GM12878 (cell line): ENCODE data around the gene RAB34. TPM values are rescaled to one million over a fixed set of nuclear protein-coding genes. Genes with fewer than 3 reads are reported as not detected.

Experiments used
- ATAC-seq: fragments of 200-7000 bp; cut with Tn5 transposase; 3 replicates; pipeline ENCODE4 v1.9.1; 2020; ENCODE audit warnings: mild to moderate bottlenecking, moderate library complexity
- BruUV-seq: library from RNA; stranded (reverse); fragments of 400-500 nt; replicated peaks from 2 replicates; lab custom pipeline; 2021; lab: Mats Ljungman, UMichigan
- CTCF ChIA-PET: fragments of 300-600 bp; sonication (Branson Sonifier 250); formaldehyde crosslinking; extraction: SDS; loops from one replicate; lab custom pipeline; 2021; ENCODE audit warnings: inconsistent platforms; lab: Yijun Ruan, JAX
- POLR2A ChIA-PET: fragments of 350-600 bp; formaldehyde crosslinking; extraction: SDS; loops from one replicate; lab custom pipeline; 2021; ENCODE audit warnings: inconsistent platforms; lab: Charles Lee
- RAD21 ChIA-PET: fragments of 300-600 bp; sonication (Branson Sonifier 250); formaldehyde crosslinking; loops from one replicate; lab custom pipeline; 2023; ENCODE audit warnings: antibody characterized with exemption; ENCODE audit not compliant: unreplicated experiment; lab: Charles Lee
- SMC1A ChIA-PET: fragments of 300-600 bp; sonication (Branson Sonifier 250); formaldehyde crosslinking; loops from one replicate; lab custom pipeline; 2023; ENCODE audit not compliant: unreplicated experiment, uncharacterized antibody; lab: Charles Lee
- DNase-seq: peaks from one replicate; pipeline ENCODE4 v3.0.0-alpha.2; 2011; ENCODE audit warnings: low read depth, low spot score
- FAIRE-seq: peaks from 3 replicates; lab custom pipeline; 2011; peaks lifted over from hg19 to GRCh38; lab: Jason Lieb, UNC
- H2AFZ ChIP-seq: 2 replicates; pipeline ENCODE4 v1.6.0; 2011; ENCODE audit warnings: low read depth, low read length, control low read depth; ENCODE audit not compliant: control insufficient read depth
- H3K27ac ChIP-seq: 2 replicates; pipeline ENCODE4 v1.5.1; 2011; ENCODE audit warnings: control low read depth; ENCODE audit not compliant: control insufficient read depth, insufficient read depth
- H3K27me3 ChIP-seq, 2 experiments: replicated peaks in 1 of 2; 2 replicates each; pipeline versions ENCODE4 v1.6.0 to v1.6.1; 2011; ENCODE audit warnings: low read length in 1 of 2; ENCODE audit not compliant: control insufficient read depth in 2 of 2, insufficient read depth in 2 of 2
- H3K36me3 ChIP-seq, 2 experiments: 2 replicates each; pipeline ENCODE4 v1.5.1; 2011; ENCODE audit warnings: low read length in 1 of 2; ENCODE audit not compliant: control insufficient read depth in 2 of 2, insufficient read depth in 2 of 2
- H3K4me1 ChIP-seq: 2 replicates; pipeline ENCODE4 v1.6.1; 2011; ENCODE audit warnings: mild to moderate bottlenecking, low read length, moderate library complexity, mixed read lengths; ENCODE audit not compliant: control insufficient read depth, insufficient read depth
- H3K4me2 ChIP-seq: 2 replicates; pipeline ENCODE4 v1.6.0; 2011; ENCODE audit warnings: control low read depth; ENCODE audit not compliant: control insufficient read depth, insufficient read depth
- H3K4me3 ChIP-seq: fragments of 200-600 bp; sonication (generic); 2 replicates; pipeline ENCODE4 v1.5.1; 2016
- H3K79me2 ChIP-seq: 2 replicates; pipeline ENCODE4 v1.6.0; 2011; ENCODE audit warnings: low read length; ENCODE audit not compliant: control insufficient read depth, insufficient read depth
- H3K9ac ChIP-seq: 2 replicates; pipeline ENCODE4 v1.8.0; 2011; ENCODE audit warnings: low read length, control low read depth, mixed read lengths; ENCODE audit not compliant: control insufficient read depth, insufficient read depth
- H3K9me3 ChIP-seq: replicated peaks from 3 replicates; pipeline ENCODE4 v1.5.1; 2011; ENCODE audit warnings: mild to moderate bottlenecking, low read length; ENCODE audit not compliant: control insufficient read depth, insufficient read depth
- H4K20me1 ChIP-seq: 2 replicates; pipeline ENCODE4 v1.6.0; 2011; ENCODE audit not compliant: control insufficient read depth, insufficient read depth
- BACH1 ChIP-seq: fragments of 450-650 bp; IDR thresholded peaks from 2 replicates; pipeline ENCODE4 v1.6.1; 2017; ENCODE audit warnings: mild to moderate bottlenecking, borderline replicate concordance
- CBX3 ChIP-seq: fragments of 200-600 bp; sonication (generic); IDR thresholded peaks from 2 replicates; pipeline ENCODE4 v1.6.1; 2016; ENCODE audit warnings: low read depth, borderline replicate concordance
- CEBPZ ChIP-seq: fragments of 150-350 bp; IDR thresholded peaks from 2 replicates; pipeline ENCODE4 v1.6.1; 2016; ENCODE audit warnings: low read depth, low read length
- CHD2 ChIP-seq: IDR thresholded peaks from 2 replicates; pipeline ENCODE4 v1.6.1; 2011; ENCODE audit warnings: low read depth, low read length, improper control_type of control experiment, borderline replicate concordance
- CREB1 ChIP-seq: IDR thresholded peaks from 2 replicates; pipeline ENCODE4 v1.6.1; 2012; ENCODE audit warnings: low read depth, mild to moderate bottlenecking, inconsistent platforms
- DPF2 ChIP-seq: fragments of 450-650 bp; IDR thresholded peaks from 2 replicates; pipeline ENCODE4 v1.6.1; 2017; ENCODE audit warnings: mild to moderate bottlenecking
- EED ChIP-seq: sonication (generic); IDR thresholded peaks from 2 replicates; pipeline ENCODE4 v1.6.1; 2016; ENCODE audit warnings: antibody characterized with exemption, low read depth
- FOXK2 ChIP-seq: fragments of 450-650 bp; IDR thresholded peaks from 2 replicates; pipeline ENCODE4 v1.6.1; 2017; ENCODE audit warnings: mild to moderate bottlenecking, moderate library complexity
- IRF4 ChIP-seq: IDR thresholded peaks from 2 replicates; pipeline ENCODE4 v1.6.1; 2011; ENCODE audit warnings: low read depth, low read length
- KDM1A ChIP-seq: fragments of 200-600 bp; sonication (generic); IDR thresholded peaks from 2 replicates; pipeline ENCODE4 v1.6.1; 2016; ENCODE audit warnings: borderline replicate concordance
- LARP7 ChIP-seq: fragments of 450-650 bp; IDR thresholded peaks from 2 replicates; pipeline ENCODE4 v1.6.1; 2017; ENCODE audit warnings: mild to moderate bottlenecking
- MEF2A ChIP-seq: IDR thresholded peaks from 2 replicates; pipeline ENCODE4 v1.6.1; 2011; ENCODE audit warnings: low read depth, mild to moderate bottlenecking, low read length, moderate library complexity; ENCODE audit not compliant: insufficient read depth
- MEF2B ChIP-seq: fragments of 450-650 bp; IDR thresholded peaks from 2 replicates; pipeline ENCODE4 v1.6.1; 2018; ENCODE audit warnings: mild to moderate bottlenecking, moderate library complexity; ENCODE audit not compliant: partially characterized antibody, poor library complexity, severe bottlenecking
- MXI1 ChIP-seq: fragments of 150-350 bp; IDR thresholded peaks from 2 replicates; pipeline ENCODE4 v1.6.1; 2011; ENCODE audit warnings: low read depth, mild to moderate bottlenecking, inconsistent platforms, low read length, improper control_type of control experiment
- MYB ChIP-seq: fragments of 150-350 bp; IDR thresholded peaks from 2 replicates; pipeline ENCODE4 v1.6.1; 2014; ENCODE audit warnings: mild to moderate bottlenecking, low read depth, low read length, borderline replicate concordance
- PML ChIP-seq: IDR thresholded peaks from 2 replicates; pipeline ENCODE4 v1.6.1; 2012; ENCODE audit warnings: low read length, inconsistent platforms
- RAD21 ChIP-seq: IDR thresholded peaks from 2 replicates; pipeline ENCODE4 v1.6.1; 2011; ENCODE audit warnings: mild to moderate bottlenecking, low read depth, low read length, moderate library complexity; ENCODE audit not compliant: insufficient read depth
- RBBP5 ChIP-seq: fragments of 200-600 bp; sonication (generic); conservative IDR thresholded peaks from 2 replicates; pipeline ENCODE4 v1.6.1; 2016
- TAF1 ChIP-seq: IDR thresholded peaks from 2 replicates; pipeline ENCODE4 v1.6.1; 2011; ENCODE audit warnings: mild to moderate bottlenecking, low read depth, low read length, borderline replicate concordance
- TCF7 ChIP-seq: IDR thresholded peaks from 2 replicates; pipeline ENCODE4 v1.6.1; 2014; ENCODE audit warnings: antibody characterized with exemption, borderline replicate concordance
- USF1 ChIP-seq: IDR thresholded peaks from 2 replicates; pipeline ENCODE4 v1.6.1; 2011; ENCODE audit warnings: borderline replicate concordance, low read depth, mild to moderate bottlenecking, moderate library complexity, mixed read lengths, low read length; ENCODE audit not compliant: insufficient read depth; ENCODE audit errors: extremely low read length
- WGBS: methylation state at CpG from one replicate; pipeline ENCODE4 v1.1.6; 2016; ENCODE audit warnings: low lambda C conversion rate; ENCODE audit not compliant: insufficient replicate concordance, insufficient coverage; ENCODE audit errors: missing lambda C conversion rate; 5-methylcytosine and 5-hydroxymethylcytosine counted together
- in situ Hi-C: fragments of 300-500 bp; cut with MboI; formaldehyde crosslinking; loops from 9 replicates; pipeline ENCODE4 v1.14.3; 2018; ENCODE audit warnings: mixed read lengths
- intact Hi-C: fragments of 100-400 bp; cut with micrococcal nuclease; formaldehyde crosslinking; loops from one replicate; pipeline ENCODE4 v1.14.2; 2022; ENCODE audit not compliant: unreplicated experiment
- polyA plus RNA-seq, 11 experiments: library from polyadenylated mRNA; depleted of rRNA in 4 of 11; unstranded in 6 of 11; stranded (reverse) in 5 of 11; fragments of >200 nt; fragmentation: Nextera tagmentation in 4 of 11; fragmentation: Illumina TruSeq in 1 of 11; extraction: Ambion mirVana in 4 of 11; extraction: Trizol in 1 of 11; gene quantifications; 1 replicate in 1 of 11; 2 replicates in 10 of 11; pipeline versions ENCODE4 v1.2.1 to v1.2.3, GENCODE V29; 2011 to 2016; ENCODE audit warnings: inconsistent platforms in 2 of 11, missing spikeins in 2 of 11, low read depth in 1 of 11
- total RNA-seq, 4 experiments: library from RNA; depleted of rRNA in 3 of 4; stranded (reverse); fragments of >200 nt in 3 of 4; fragmentation: Illumina TruSeq in 1 of 4; extraction: Trizol in 1 of 4; gene quantifications; 2 replicates each; pipeline versions ENCODE4 v1.2.1 to v1.2.3, GENCODE V29; 2013 to 2021
- TF ChIP-seq, protein P1 (sequence below): IDR thresholded peaks from 2 replicates; pipeline ENCODE4 v1.6.1; 2011; ENCODE audit warnings: low read depth, low read length, improper control_type of control experiment, borderline replicate concordance

RAB34 gene
- total and polyA plus RNA-seq, 10 of the 15 experiments (the other 5 are each of a cell fraction or from before 2014, with no cell fraction given), result 0.37 to 46.4 (median 32.8) TPM

DNA sequence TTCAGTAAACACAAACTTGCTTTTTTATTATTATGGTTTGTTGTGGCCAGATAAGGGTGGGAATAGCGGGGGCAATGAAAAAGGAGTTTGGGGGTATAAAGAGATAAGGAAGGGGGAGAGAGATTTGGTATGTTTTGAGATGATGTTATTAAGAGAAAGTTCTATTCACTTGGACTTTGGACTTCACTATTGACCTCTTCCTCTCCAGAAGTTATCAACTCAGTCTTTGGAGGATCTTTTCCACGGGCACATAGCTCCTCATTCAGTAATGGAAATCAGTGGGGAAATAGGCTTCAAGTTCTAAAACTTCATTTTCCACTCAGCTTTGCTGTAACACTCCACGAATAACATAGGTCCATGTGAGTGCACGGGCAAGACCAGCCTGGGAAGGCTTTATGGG lies 29.2 kb downstream of the RAB34 start (continued):
- TF ChIP-seq PML, result no peak
- no peak for TF ChIP-seq RAD21
- no peak for TF ChIP-seq DPF2
- TF ChIP-seq CEBPZ, result no peak

GRCh38 chr17:28686296-28686695 lies 31.4 kb downstream of the RAB34 start:
- no peak overlapping the region for H3K27ac ChIP-seq
- ChIA-PET SMC1A (no interaction called here), RAD21 (no interaction called here), CTCF (no interaction called here), POLR2A (interaction anchor here (1.1 kb wide), 1 partner anchor 25 kb away, joined by 3 read pairs; the partner anchor contains the start of genes SDF2 and SUPT6H)
- H3K9ac ChIP-seq, result no peak overlapping the region
- no peak overlapping the region for H3K4me2 ChIP-seq
- no peak for ATAC-seq
- BruUV-seq, result no TSS peak
- no peaks in the 10 kb centered on the region; the same call in 1 of the 2 replicates for H4K20me1 ChIP-seq
- H3K4me3 ChIP-seq, result no peak overlapping the region
- H3K79me2 ChIP-seq, result no peaks in the 10 kb centered on the region
- H2AFZ ChIP-seq, result no peak overlapping the region
- TF ChIP-seq MEF2B (no peak), MEF2A (no peak), CREB1 (no peak), CBX3 (no peak), CHD2 (no peak), LARP7 (no peak), KDM1A (no peak), USF1 (no peak), MYB (no peak), TCF7 (no peak), RBBP5 (no peak), MXI1 (no peak), FOXK2 (no peak), PML (no peak), TAF1 (no peak), BACH1 (no peak), IRF4 (no peak), EED (no peak)
- TF ChIP-seq, protein P1, sequence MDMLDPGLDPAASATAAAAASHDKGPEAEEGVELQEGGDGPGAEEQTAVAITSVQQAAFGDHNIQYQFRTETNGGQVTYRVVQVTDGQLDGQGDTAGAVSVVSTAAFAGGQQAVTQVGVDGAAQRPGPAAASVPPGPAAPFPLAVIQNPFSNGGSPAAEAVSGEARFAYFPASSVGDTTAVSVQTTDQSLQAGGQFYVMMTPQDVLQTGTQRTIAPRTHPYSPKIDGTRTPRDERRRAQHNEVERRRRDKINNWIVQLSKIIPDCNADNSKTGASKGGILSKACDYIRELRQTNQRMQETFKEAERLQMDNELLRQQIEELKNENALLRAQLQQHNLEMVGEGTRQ, result no peak
- H3K27me3 ChIP-seq, result no peaks in the 10 kb centered on the region
- H3K36me3 ChIP-seq, result peaks cover 38 to 62% of the 10 kb centered on the region in 2 experiments
- no peaks in the 10 kb centered on the region for H3K9me3 ChIP-seq
- no peaks in the 10 kb centered on the region for H3K4me1 ChIP-seq
- no peak for DNase-seq
- 86% methylated on average over 4 of the region's 4 CpGs for WGBS
- in situ Hi-C loops (no loop called here), intact Hi-C loops (no loop called here)
- FAIRE-seq, result no peak
